K562 (cell line): ENCODE data around the gene KDM2A. TPM values are rescaled to one million over a fixed set of nuclear protein-coding genes. Genes with fewer than 3 reads are reported as not detected.

Experiments used
- ATAC-seq: fragments of 200-7000 bp; cut with Tn5 transposase; 3 replicates; pipeline ENCODE4 v1.9.1; 2020; ENCODE audit warnings: moderate library complexity
- BruUV-seq: library from RNA; stranded (reverse); fragments of 400-500 nt; replicated peaks from 2 replicates; lab custom pipeline; 2021; lab: Mats Ljungman, UMichigan
- CTCF ChIA-PET: fragments of 300-600 bp; formaldehyde crosslinking; extraction: SDS; loops from one replicate; lab custom pipeline; 2021; ENCODE audit warnings: low intra/inter-chr PET ratio; lab: Yijun Ruan, JAX
- POLR2A ChIA-PET: fragments of 300-600, 350-650 bp; sonication (Branson Sonifier 250); formaldehyde crosslinking; extraction: SDS; loops from one replicate; lab custom pipeline; 2021; ENCODE audit warnings: antibody characterized with exemption, inconsistent platforms; lab: Yijun Ruan, JAX
- DNase-seq, 4 experiments: peaks; one replicate each; pipeline versions ENCODE4 v3.0.0 to v3.0.0-alpha.2; 2011 to 2018; ENCODE audit warnings: low spot score in 3 of 4, mixed read lengths in 3 of 4; ENCODE audit errors: extremely low read depth in 1 of 4
- FAIRE-seq: peaks from 2 replicates; lab custom pipeline; 2011; peaks lifted over from hg19 to GRCh38; lab: Jason Lieb, UNC
- H2AFZ ChIP-seq: 2 replicates; pipeline ENCODE4 v1.6.0; 2011; ENCODE audit warnings: low read depth, low read length, control low read depth, inconsistent platforms
- H3K27ac ChIP-seq: fragments of 200-600 bp; 3 replicates; pipeline ENCODE4 v1.8.0; 2011; ENCODE audit warnings: low read depth, mild to moderate bottlenecking, control low read depth, inconsistent platforms, low read length, moderate library complexity, mixed read lengths; ENCODE audit errors: extremely low read depth
- H3K27me3 ChIP-seq, 2 experiments: fragments of 300-600 bp in 1 of 2; 2 replicates in 1 of 2; 3 replicates in 1 of 2; pipeline versions ENCODE4 v1.6.0 to v1.8.0; 2011; ENCODE audit warnings: inconsistent platforms in 2 of 2, low read length in 2 of 2, mild to moderate bottlenecking in 1 of 2, mixed read lengths in 1 of 2, moderate library complexity in 1 of 2; ENCODE audit not compliant: control insufficient read depth in 2 of 2, insufficient read depth in 2 of 2
- H3K36me3 ChIP-seq: fragments of 300-600 bp; 3 replicates; pipeline ENCODE4 v1.8.0; 2011; ENCODE audit warnings: mild to moderate bottlenecking, low read length, inconsistent platforms; ENCODE audit not compliant: control insufficient read depth, insufficient read depth
- H3K4me1 ChIP-seq, 2 experiments: fragments of 200-600 bp in 1 of 2; replicated peaks in 1 of 2; 2 replicates in 1 of 2; 3 replicates in 1 of 2; pipeline versions ENCODE4 v1.5.1 to v1.8.0; 2011; ENCODE audit warnings: inconsistent platforms in 2 of 2, low read length in 2 of 2, mild to moderate bottlenecking in 1 of 2, mixed read lengths in 1 of 2, moderate library complexity in 1 of 2; ENCODE audit not compliant: control insufficient read depth in 2 of 2, insufficient read depth in 2 of 2
- H3K4me2 ChIP-seq: 2 replicates; pipeline ENCODE4 v1.6.1; 2011; ENCODE audit warnings: low read length, control low read depth, inconsistent platforms, mixed read lengths; ENCODE audit not compliant: insufficient read depth
- H3K4me3 ChIP-seq: fragments of 200-600 bp; sonication (generic), shearing (Covaris generic); 2 replicates; pipeline ENCODE4 v1.5.1; 2016; ENCODE audit warnings: control low read depth, inconsistent platforms
- H3K79me2 ChIP-seq: fragments of 200-600 bp; 3 replicates; pipeline ENCODE4 v1.8.0; 2011; ENCODE audit warnings: low read length, inconsistent platforms; ENCODE audit not compliant: control insufficient read depth, insufficient read depth
- H3K9ac ChIP-seq, 2 experiments: 2 replicates each; pipeline versions ENCODE4 v1.6.0 to v1.6.1; 2011; ENCODE audit warnings: low read depth in 2 of 2, low read length in 2 of 2, control low read depth in 1 of 2, inconsistent platforms in 1 of 2, mild to moderate bottlenecking in 1 of 2, mixed read lengths in 1 of 2; ENCODE audit not compliant: insufficient read depth in 1 of 2
- H3K9me1 ChIP-seq: one replicate; pipeline ENCODE4 v1.6.0; 2011; ENCODE audit warnings: inconsistent platforms, mild to moderate bottlenecking, low read length, moderate library complexity; ENCODE audit not compliant: control insufficient read depth, insufficient read depth
- H3K9me3 ChIP-seq: replicated peaks from 2 replicates; pipeline ENCODE4 v1.5.1; 2011; ENCODE audit warnings: low read depth, low read length, inconsistent platforms; ENCODE audit not compliant: control insufficient read depth, insufficient read depth
- H4K20me1 ChIP-seq: replicated peaks from 2 replicates; pipeline ENCODE4 v1.6.1; 2011; ENCODE audit warnings: low read length, inconsistent platforms, mixed read lengths; ENCODE audit not compliant: control insufficient read depth, insufficient read depth
- ARID2 ChIP-seq: fragments of 450-650 bp; IDR thresholded peaks from 2 replicates; pipeline ENCODE4 v1.6.1; 2017; ENCODE audit warnings: antibody characterized with exemption, mild to moderate bottlenecking
- CCNT2 ChIP-seq: IDR thresholded peaks from 2 replicates; pipeline ENCODE4 v1.6.1; 2011; ENCODE audit warnings: borderline replicate concordance, low read depth, mild to moderate bottlenecking, moderate library complexity, mixed read lengths, low read length; ENCODE audit not compliant: insufficient read length; ENCODE audit errors: extremely low read depth
- CREM ChIP-seq: IDR thresholded peaks from 2 replicates; pipeline ENCODE4 v1.6.1; 2014; ENCODE audit warnings: antibody characterized with exemption, low read depth
- FOXP1 ChIP-seq: sonication (generic); formaldehyde crosslinking; IDR thresholded peaks from 2 replicates; pipeline ENCODE4 v1.8.0; 2022; ENCODE audit warnings: mild to moderate bottlenecking, missing genetic modification reagents
- HMGXB4 ChIP-seq: sonication (generic); formaldehyde crosslinking; IDR thresholded peaks from 2 replicates; pipeline ENCODE4 v1.8.1; 2023; ENCODE audit warnings: mild to moderate bottlenecking, missing genetic modification reagents
- RBBP5 ChIP-seq: fragments of 200-600 bp; sonication (generic); IDR thresholded peaks from 2 replicates; pipeline ENCODE4 v1.6.1; 2012; ENCODE audit warnings: borderline replicate concordance, mild to moderate bottlenecking, low read length, control low read depth, inconsistent platforms; ENCODE audit not compliant: insufficient read depth, poor library complexity, severe bottlenecking
- ZNF445 ChIP-seq: fragments of 250-450 bp; sonication (Bioruptor Pico); IDR thresholded peaks from 2 replicates; pipeline ENCODE4 v1.4.0; 2020; ENCODE audit warnings: low read depth, mild to moderate bottlenecking, moderate library complexity
- WGBS: fragments of 100-300 bp; shearing (Covaris generic); methylation state at CpG from one replicate; pipeline ENCODE4 v1.1.6; 2016; ENCODE audit warnings: low coverage, mixed read lengths; ENCODE audit not compliant: insufficient coverage; ENCODE audit errors: missing lambda C conversion rate; 5-methylcytosine and 5-hydroxymethylcytosine counted together
- in situ Hi-C: fragments of 300-500 bp; cut with MboI; formaldehyde crosslinking; loops from 4 replicates; pipeline ENCODE4 v1.15.0; 2018; ENCODE audit warnings: inconsistent platforms, mixed read lengths
- intact Hi-C: fragments of 100-400 bp; cut with micrococcal nuclease; formaldehyde crosslinking; loops from 2 replicates; pipeline ENCODE4 v1.14.2; 2022
- polyA plus RNA-seq, 8 experiments: library from polyadenylated mRNA; depleted of rRNA in 4 of 8; stranded (reverse) in 5 of 8; unstranded in 3 of 8; fragments of >200 nt; fragmentation: Nextera tagmentation in 2 of 8; fragmentation: Illumina TruSeq in 1 of 8; extraction: Ambion mirVana in 2 of 8; extraction: Trizol in 1 of 8; gene quantifications; 2 replicates each; pipeline versions ENCODE4 v1.2.1 to v1.2.3, GENCODE V29; 2011 to 2014; ENCODE audit warnings: inconsistent platforms in 1 of 8, missing spikeins in 1 of 8
- total RNA-seq, 7 experiments: library from RNA; depleted of rRNA in 6 of 7; stranded (reverse); fragments of >200 nt in 6 of 7; fragmentation: Illumina TruSeq in 2 of 7; extraction: Trizol in 2 of 7; gene quantifications; 2 replicates each; pipeline versions ENCODE4 v1.2.1 to v1.2.3, GENCODE V29; 2011 to 2021; ENCODE audit warnings: low replicate concordance in 1 of 7
- TF ChIP-seq, protein P1 (sequence below): fragments of 450-650 bp; IDR thresholded peaks from 2 replicates; pipeline ENCODE4 v1.6.1; 2017; ENCODE audit warnings: antibody characterized with exemption
- TF ChIP-seq, protein P2 (sequence below): fragments of 250-450 bp; sonication (Bioruptor Pico); IDR thresholded peaks from 2 replicates; pipeline ENCODE4 v1.4.0; 2020; ENCODE audit warnings: mild to moderate bottlenecking, moderate library complexity
- TF ChIP-seq, protein P3 (sequence below): fragments of 450-650 bp; IDR thresholded peaks from 2 replicates; pipeline ENCODE4 v1.6.1; 2017; ENCODE audit warnings: antibody characterized with exemption, mild to moderate bottlenecking

Gene KDM2A
- total and polyA plus RNA-seq, 9 of the 15 experiments (the other 6 are each of a cell fraction or from before 2014, with no cell fraction given) = 5.0 to 39.3 (median 21.3) TPM

DNA sequence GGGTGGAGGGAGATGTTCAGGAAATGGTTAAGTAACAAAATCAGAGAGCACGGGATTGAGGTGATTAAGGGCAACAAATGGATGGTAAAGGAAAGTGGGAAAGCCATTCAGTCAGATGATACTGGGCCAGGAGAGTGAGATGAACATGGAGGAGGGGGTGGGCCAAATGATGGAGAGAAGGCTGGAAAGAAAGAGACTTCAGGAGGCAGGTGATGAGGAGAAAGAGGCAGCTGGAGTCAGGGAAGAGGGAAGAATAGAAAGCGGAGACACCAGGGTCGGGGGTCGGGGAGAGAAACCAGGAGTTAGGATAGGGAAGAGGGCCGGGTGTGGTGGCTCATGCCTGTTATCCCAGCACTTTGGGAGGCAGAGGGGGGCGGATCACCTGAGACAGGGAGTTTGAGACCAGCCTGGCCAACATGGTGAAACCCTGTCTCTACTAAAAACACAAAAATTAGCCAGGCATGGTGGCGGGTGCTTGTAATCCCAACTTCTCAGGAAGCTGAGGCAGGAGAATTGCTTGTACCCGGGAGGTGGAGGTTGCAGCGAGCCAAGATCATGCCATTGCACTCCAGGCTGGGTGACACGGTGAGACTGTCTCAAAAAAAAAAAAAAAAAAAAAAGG is 4.7 kb upstream of the KDM2A start:
- ChIA-PET CTCF (no interaction called here), POLR2A (interaction anchor here (0.6 to 1.0 kb wide), 2 partner anchors 28 to 59 kb away, joined by 3 read pairs; no protein-coding TSS in a partner anchor)
- no peak overlapping the region for H3K9ac ChIP-seq
- intact Hi-C loops = no loop called here
- peaks cover 3% of the 10 kb centered on the region; the same call in 1 of the 3 replicates for H3K79me2 ChIP-seq
- in situ Hi-C loops = no loop called here
- H4K20me1 ChIP-seq = no peaks in the 10 kb centered on the region
- no peak for DNase-seq
- H3K9me3 ChIP-seq = no peaks in the 10 kb centered on the region
- no peaks in the 10 kb centered on the region for H3K36me3 ChIP-seq
- H3K4me1 ChIP-seq = peaks cover 3 to 27% of the 10 kb centered on the region in 2 experiments; a peak in 4 of 5 replicates
- BruUV-seq = no TSS peak
- no peak overlapping the region for H3K27ac ChIP-seq
- no peaks in the 10 kb centered on the region for H3K9me1 ChIP-seq
- WGBS = 46% methylated on average over 10 of the region's 10 CpGs
- no peak overlapping the region for H3K4me3 ChIP-seq
- no peaks in the 10 kb centered on the region for H3K27me3 ChIP-seq
- no peak for FAIRE-seq
- no peak overlapping the region for H3K4me2 ChIP-seq
- H2AFZ ChIP-seq = no peak overlapping the region
- no peak for ATAC-seq
- TF ChIP-seq HMGXB4 (CRISPR knock-in tag) = no peak
- no peak for TF ChIP-seq RBBP5
- TF ChIP-seq, protein P1, sequence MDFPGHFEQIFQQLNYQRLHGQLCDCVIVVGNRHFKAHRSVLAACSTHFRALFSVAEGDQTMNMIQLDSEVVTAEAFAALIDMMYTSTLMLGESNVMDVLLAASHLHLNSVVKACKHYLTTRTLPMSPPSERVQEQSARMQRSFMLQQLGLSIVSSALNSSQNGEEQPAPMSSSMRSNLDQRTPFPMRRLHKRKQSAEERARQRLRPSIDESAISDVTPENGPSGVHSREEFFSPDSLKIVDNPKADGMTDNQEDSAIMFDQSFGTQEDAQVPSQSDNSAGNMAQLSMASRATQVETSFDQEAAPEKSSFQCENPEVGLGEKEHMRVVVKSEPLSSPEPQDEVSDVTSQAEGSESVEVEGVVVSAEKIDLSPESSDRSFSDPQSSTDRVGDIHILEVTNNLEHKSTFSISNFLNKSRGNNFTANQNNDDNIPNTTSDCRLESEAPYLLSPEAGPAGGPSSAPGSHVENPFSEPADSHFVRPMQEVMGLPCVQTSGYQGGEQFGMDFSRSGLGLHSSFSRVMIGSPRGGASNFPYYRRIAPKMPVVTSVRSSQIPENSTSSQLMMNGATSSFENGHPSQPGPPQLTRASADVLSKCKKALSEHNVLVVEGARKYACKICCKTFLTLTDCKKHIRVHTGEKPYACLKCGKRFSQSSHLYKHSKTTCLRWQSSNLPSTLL = no peak
- no peak for TF ChIP-seq CCNT2
- TF ChIP-seq FOXP1 = no peak
- TF ChIP-seq, protein P2, sequence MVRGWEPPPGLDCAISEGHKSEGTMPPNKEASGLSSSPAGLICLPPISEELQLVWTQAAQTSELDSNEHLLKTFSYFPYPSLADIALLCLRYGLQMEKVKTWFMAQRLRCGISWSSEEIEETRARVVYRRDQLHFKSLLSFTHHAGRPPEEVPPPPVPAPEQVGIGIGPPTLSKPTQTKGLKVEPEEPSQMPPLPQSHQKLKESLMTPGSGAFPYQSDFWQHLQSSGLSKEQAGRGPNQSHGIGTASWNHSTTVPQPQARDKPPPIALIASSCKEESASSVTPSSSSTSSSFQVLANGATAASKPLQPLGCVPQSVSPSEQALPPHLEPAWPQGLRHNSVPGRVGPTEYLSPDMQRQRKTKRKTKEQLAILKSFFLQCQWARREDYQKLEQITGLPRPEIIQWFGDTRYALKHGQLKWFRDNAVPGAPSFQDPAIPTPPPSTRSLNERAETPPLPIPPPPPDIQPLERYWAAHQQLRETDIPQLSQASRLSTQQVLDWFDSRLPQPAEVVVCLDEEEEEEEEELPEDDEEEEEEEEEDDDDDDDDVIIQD (CRISPR knock-in tag) = no peak
- TF ChIP-seq ZNF445 = no peak
- TF ChIP-seq CREM = no peak
- no peak for TF ChIP-seq ARID2
- TF ChIP-seq, protein P3, sequence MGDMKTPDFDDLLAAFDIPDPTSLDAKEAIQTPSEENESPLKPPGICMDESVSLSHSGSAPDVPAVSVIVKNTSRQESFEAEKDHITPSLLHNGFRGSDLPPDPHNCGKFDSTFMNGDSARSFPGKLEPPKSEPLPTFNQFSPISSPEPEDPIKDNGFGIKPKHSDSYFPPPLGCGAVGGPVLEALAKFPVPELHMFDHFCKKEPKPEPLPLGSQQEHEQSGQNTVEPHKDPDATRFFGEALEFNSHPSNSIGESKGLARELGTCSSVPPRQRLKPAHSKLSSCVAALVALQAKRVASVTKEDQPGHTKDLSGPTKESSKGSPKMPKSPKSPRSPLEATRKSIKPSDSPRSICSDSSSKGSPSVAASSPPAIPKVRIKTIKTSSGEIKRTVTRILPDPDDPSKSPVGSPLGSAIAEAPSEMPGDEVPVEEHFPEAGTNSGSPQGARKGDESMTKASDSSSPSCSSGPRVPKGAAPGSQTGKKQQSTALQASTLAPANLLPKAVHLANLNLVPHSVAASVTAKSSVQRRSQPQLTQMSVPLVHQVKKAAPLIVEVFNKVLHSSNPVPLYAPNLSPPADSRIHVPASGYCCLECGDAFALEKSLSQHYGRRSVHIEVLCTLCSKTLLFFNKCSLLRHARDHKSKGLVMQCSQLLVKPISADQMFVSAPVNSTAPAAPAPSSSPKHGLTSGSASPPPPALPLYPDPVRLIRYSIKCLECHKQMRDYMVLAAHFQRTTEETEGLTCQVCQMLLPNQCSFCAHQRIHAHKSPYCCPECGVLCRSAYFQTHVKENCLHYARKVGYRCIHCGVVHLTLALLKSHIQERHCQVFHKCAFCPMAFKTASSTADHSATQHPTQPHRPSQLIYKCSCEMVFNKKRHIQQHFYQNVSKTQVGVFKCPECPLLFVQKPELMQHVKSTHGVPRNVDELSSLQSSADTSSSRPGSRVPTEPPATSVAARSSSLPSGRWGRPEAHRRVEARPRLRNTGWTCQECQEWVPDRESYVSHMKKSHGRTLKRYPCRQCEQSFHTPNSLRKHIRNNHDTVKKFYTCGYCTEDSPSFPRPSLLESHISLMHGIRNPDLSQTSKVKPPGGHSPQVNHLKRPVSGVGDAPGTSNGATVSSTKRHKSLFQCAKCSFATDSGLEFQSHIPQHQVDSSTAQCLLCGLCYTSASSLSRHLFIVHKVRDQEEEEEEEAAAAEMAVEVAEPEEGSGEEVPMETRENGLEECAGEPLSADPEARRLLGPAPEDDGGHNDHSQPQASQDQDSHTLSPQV = no peak
